ENCODE measurements around the gene PDE1A. TPM values are rescaled to one million over a fixed set of nuclear protein-coding genes. Genes with fewer than 3 reads are reported as not detected.

The PDE1A gene
- total RNA-seq, 1 donor from 2014 or later = 0.08 TPM

DNA sequence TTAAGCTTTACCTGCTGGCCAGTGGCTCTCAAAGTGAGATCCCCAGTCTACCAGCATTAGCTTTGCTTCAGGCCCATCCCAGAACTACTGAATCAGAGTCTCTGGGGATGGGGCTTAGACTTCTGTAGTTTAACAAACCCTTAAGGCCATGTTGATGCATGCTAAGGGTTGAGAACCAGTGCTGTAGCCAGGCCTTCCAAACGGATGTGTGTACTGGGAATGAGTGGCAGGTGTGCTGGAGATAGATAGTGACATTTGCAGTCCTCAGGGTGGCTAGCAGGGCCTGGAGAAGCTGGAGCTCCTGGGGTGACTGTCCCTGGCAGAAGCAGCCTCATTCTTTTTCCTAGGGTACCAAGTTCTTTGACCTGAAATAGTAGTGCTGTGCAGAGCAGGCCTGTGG lies 292.6 kb downstream of the PDE1A start:
- Histone ChIP-seq H3K36me3 (ENCODE audit: control insufficient read depth, insufficient read depth, low read length) (no peaks in the 10 kb centered on the region), H3K4me3 (ENCODE audit: low read depth, low read length) (no peak overlapping the region), H3K27me3 (ENCODE audit: control insufficient read depth, insufficient read depth, low read length) (no peaks in the 10 kb centered on the region)
- no peak for DNase-seq (ENCODE audit: low read depth)
- TF ChIP-seq, protein P1, sequence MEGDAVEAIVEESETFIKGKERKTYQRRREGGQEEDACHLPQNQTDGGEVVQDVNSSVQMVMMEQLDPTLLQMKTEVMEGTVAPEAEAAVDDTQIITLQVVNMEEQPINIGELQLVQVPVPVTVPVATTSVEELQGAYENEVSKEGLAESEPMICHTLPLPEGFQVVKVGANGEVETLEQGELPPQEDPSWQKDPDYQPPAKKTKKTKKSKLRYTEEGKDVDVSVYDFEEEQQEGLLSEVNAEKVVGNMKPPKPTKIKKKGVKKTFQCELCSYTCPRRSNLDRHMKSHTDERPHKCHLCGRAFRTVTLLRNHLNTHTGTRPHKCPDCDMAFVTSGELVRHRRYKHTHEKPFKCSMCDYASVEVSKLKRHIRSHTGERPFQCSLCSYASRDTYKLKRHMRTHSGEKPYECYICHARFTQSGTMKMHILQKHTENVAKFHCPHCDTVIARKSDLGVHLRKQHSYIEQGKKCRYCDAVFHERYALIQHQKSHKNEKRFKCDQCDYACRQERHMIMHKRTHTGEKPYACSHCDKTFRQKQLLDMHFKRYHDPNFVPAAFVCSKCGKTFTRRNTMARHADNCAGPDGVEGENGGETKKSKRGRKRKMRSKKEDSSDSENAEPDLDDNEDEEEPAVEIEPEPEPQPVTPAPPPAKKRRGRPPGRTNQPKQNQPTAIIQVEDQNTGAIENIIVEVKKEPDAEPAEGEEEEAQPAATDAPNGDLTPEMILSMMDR (IDR thresholded peaks at IDR 0.05; ENCODE audit: insufficient read depth, low read length, poor library complexity, severe bottlenecking) = no peak

DNA sequence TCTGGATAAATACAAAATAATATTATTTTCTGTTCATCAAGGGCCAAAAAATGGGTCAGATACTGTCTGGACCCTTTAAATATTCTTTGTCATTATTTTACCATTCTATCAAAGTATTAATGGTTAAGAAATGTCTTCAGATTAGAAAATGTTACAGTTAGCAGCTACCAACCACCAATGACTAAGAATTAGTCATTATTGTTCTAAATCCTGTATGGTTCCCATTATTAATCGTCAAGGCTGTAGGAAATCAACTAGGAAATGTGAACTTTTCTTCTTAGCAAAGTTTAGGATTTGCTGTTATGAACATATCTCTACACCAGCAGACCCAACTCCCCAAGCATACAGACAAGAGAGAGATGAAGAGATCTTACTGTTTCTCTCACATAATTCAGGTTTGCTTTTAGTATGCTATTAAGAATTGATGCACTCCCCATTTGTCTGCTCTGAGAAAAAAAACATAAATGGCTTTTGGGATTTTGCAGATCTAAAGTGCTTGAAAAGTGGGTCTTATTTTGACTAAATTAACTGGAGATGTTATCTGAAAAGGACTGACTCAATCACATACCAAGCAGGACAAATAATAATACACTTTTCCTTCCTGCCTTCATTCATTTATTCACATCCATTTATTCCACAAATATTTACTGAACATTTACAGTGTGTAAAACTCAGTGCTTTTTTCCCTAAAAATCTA lies 293.5 kb downstream of the PDE1A start:
- no peaks in the 10 kb centered on the region for H3K27me3 ChIP-seq (ENCODE audit: control insufficient read depth, insufficient read depth, low read length)
- peak; percentile 4 for DNase-seq (ENCODE audit: low read depth)
- TF ChIP-seq, protein P1 (IDR thresholded peaks at IDR 0.05; ENCODE audit: insufficient read depth, low read length, poor library complexity, severe bottlenecking) = no peak

DNA sequence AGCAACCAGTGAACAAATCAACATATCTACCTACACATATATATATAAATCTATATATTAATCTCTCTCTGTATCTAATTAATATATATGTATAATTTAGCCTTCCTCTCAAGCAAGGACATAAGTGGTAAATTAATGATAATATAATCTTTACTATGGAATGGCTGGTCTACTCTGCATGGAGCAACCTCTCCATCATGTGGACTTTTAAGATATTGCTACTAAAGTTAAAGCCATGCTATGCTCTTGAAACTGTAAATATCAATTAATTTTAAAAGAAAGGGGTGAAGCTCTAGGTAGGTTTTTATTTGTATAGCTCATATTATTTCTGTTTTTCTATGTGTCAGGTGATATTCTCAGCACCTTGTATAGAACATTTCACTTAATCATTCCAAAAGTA lies 294.2 kb downstream of the PDE1A start:
- no peak overlapping the region for H3K4me3 ChIP-seq (ENCODE audit: low read depth, low read length)

More for the DNA sequence above, 293.5 kb downstream of the PDE1A start:
- Histone ChIP-seq H3K4me3 (ENCODE audit: low read depth, low read length) (no peak overlapping the region), H3K36me3 (ENCODE audit: control insufficient read depth, insufficient read depth, low read length) (no peaks in the 10 kb centered on the region)

DNA sequence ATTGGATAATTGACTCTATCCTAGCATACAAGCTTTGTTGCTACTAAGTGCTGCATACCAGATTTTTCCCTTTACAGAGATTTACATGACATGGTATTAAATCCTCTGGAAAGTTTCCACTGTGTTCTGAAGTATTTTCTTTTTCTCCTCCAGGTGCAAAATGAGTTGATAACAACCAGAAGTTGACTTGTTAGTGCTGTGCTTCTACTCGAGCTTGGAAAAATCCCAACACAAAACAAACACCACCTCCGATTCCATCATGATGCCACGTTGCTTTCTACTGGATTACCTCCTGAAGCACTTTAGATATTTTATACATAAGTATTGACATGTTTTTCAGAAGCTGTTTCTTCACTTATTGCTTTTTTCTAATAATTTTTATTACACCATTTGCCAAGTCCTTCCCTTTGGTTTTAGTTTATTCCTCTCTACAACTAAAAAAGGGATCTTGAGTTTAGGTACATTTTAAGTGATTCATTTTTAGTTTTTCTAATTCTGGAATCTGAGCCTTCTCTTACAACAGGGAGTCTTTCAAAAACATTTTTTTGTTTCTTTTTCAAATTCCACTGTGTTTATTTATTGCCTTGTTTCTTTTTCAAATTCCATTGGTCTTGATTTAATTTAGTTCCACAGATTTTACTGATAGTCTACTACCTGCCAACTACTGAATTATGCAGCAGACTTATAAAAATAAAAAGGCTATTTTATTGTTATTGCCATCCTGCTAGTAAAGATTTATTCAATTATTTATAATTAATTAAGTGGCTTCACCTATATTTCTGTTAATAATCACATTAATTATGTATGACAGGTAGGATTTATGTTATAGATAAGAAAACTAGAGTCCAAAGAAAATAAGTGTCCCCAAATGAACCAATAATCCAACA lies 297.8 kb downstream of the PDE1A start:
- no peak for DNase-seq (ENCODE audit: low read depth)
- TF ChIP-seq, protein P1 (IDR thresholded peaks at IDR 0.05; ENCODE audit: insufficient read depth, low read length, poor library complexity, severe bottlenecking) = no peak
- no peak overlapping the region for H3K4me3 ChIP-seq (ENCODE audit: low read depth, low read length)
- H3K36me3 ChIP-seq (ENCODE audit: control insufficient read depth, insufficient read depth, low read length) = no peaks in the 10 kb centered on the region
- no peaks in the 10 kb centered on the region for H3K27me3 ChIP-seq (ENCODE audit: control insufficient read depth, insufficient read depth, low read length)

More for the DNA sequence above, 294.2 kb downstream of the PDE1A start:
- TF ChIP-seq, protein P1 (IDR thresholded peaks at IDR 0.05; ENCODE audit: insufficient read depth, low read length, poor library complexity, severe bottlenecking) = no peak
- Histone ChIP-seq H3K27me3 (ENCODE audit: control insufficient read depth, insufficient read depth, low read length) (no peaks in the 10 kb centered on the region), H3K36me3 (ENCODE audit: control insufficient read depth, insufficient read depth, low read length) (no peaks in the 10 kb centered on the region)
- no peak for DNase-seq (ENCODE audit: low read depth)

DNA sequence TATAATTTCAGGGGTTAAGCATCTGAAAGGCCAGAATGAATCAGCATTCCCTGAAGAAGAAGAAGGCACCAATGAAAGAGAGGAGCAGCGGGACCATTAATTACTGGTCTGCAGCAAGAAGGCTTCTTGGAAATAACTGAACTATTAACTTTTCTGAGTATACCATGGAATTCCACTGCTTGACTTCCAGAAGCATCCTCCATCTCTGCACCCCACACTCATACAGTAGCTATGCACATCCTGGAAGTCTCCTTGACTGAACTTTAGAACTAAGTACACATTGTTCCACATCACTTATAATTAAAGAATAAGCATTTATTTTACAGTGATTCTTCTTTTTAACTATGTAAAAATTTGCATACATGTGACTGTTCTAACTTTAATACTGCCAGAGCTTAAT lies 309.6 kb downstream of the PDE1A start:
- H3K36me3 ChIP-seq (ENCODE audit: control insufficient read depth, insufficient read depth, low read length) = no peaks in the 10 kb centered on the region
- DNase-seq (ENCODE audit: low read depth) = peak; percentile 4
- no peaks in the 10 kb centered on the region for H3K27me3 ChIP-seq (ENCODE audit: control insufficient read depth, insufficient read depth, low read length)

More for the DNA sequence above, 309.6 kb downstream of the PDE1A start:
- H3K4me3 ChIP-seq (ENCODE audit: low read depth, low read length) = no peak overlapping the region
- TF ChIP-seq, protein P1 (IDR thresholded peaks at IDR 0.05; ENCODE audit: insufficient read depth, low read length, poor library complexity, severe bottlenecking) = no peak
